Hypothalamus (tissue), 51 donors: ENCODE data around the gene TPPP3.
"Not testable (repeated sequence)": the region's sequence is repeated elsewhere in the genome, so short reads cannot be mapped to it uniquely, and the experiment has no call there.

Experiments
- DNase-seq, 51 donors: peaks; one replicate each; lab custom pipeline; 2025; lab: John Stamatoyannopoulos, UW

Gene TPPP3

DNA sequence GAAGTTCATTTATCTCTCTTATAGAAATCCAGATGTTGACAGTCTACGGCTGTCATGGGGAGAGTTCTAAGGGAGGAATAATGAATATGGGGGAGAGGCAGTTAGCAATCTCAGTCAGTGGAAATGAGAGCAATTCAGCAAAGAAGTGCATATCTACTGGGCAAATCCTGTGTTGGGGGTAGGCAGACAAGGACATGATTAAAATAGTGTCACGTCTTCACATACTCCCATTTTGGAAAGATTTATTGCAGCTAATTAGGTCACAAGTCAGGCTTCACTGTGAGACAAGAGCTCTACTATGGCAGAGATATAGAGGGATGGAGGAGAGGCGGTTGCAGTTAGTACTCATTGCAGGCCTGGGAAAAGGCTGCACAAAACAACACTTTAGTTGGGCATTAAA, 36.9 kb downstream of the TPPP3 start:
- no peak for DNase-seq

- DNase-seq, result not testable (repeated sequence)
Observed at GRCh38 chr16:67352463-67352862, 40.8 kb downstream of the TPPP3 start.

DNA sequence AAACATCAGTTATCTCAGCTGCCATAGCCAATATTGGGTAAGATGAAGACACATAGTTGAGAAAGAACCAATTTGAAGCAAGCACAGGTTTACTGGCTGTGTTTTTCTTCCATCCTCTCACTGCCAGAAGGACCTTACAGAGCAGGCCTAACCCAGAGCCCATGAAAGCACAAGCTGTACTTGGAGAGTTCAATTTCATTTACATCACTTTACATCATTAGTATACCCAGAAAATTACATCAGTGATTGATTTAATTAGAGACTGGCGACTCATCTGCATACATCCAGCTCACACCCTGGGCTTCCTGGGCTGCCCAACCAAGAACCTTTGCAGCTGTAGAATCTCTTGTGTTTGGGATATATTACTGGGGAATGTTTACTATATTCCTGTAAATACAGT, 43.0 kb downstream of the TPPP3 start:
- DNase-seq, result no peak

DNA sequence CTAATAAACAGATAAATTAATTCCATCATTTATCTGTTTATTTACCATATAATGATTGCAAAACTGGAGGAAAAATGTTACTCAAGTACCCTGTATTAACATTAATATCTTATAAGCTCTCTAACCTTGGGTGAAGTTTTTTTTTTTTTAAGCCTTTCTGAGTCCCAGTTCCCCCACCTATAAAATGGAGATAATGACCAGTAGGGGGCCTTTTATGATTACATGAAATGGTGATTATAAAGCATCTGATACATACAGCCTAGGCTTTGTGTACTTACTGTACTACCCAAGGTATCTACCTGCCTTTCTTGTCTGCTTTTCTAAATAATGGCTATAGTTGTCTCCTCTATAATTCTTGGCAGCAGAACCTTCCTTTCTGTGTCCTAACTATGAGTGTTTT, 44.1 kb downstream of the TPPP3 start:
- DNase-seq, result no peak

DNA sequence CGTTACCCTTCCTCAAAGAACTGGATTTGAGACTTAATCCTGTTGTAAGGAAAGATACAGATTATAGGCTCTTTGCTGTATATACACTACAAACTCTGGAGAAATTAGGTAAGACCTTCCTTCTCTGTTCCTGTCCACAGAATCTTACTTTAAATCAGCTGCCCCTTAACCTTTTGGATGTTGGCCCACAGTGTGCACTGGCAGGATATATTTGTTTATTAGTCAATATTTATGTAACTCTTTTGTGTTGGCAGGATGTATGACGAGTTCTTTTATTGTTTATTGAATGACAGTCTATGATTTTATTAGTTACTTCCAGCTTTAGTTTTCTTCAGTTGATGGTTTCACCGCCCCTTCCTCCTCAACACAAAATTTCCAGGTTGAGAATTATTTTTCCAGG, 47.0 kb downstream of the TPPP3 start:
- no peak for DNase-seq

GRCh38 chr16:67345401-67345800, 47.9 kb downstream of the TPPP3 start:
- DNase-seq, result no peak

DNA sequence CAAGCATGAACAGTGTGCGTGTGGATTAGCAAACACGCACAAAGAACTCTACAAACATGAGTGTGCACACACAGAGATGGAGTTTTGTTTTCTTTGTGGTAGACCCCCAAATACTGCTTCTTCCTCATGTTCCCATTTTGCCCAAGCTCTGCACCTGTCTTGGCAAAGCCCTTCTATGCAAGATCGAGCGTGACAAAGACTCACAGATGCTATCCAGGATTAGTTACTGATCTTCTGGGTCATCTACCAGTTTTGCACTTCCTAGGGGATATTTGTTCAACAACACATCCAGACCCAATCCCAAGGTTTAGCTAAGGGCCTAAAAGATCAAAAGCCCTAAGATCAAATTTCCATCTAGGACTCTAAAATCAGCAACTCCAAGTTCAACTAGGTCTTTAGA, 50.7 kb downstream of the TPPP3 start:
- DNase-seq, result no peak

GRCh38 chr16:67341250-67341649, 52.0 kb downstream of the TPPP3 start:
- DNase-seq, result no peak
